Astrocyte (in vitro differentiated cells and primary cell): Measurements from ENCODE around the gene ZBTB46. TPM values are rescaled to one million over a fixed set of nuclear protein-coding genes. Genes with fewer than 3 reads are reported as not detected.

Experiments
- DNase-seq: peaks from one replicate; pipeline ENCODE4 v3.0.0-alpha.2; 2010; ENCODE audit warnings: low read depth
- FAIRE-seq: peaks from 2 replicates; lab custom pipeline; 2011; peaks lifted over from hg19 to GRCh38; lab: Jason Lieb, UNC
- H2AFZ ChIP-seq: 2 replicates; pipeline ENCODE4 v1.6.0; 2012; ENCODE audit warnings: low read depth, low read length, inconsistent platforms
- H3K27ac ChIP-seq: 2 replicates; pipeline ENCODE4 v1.5.1; 2011; ENCODE audit warnings: low read depth, low read length, inconsistent platforms
- H3K27me3 ChIP-seq: 2 replicates; pipeline ENCODE4 v1.6.0; 2011; ENCODE audit warnings: low read length, inconsistent platforms; ENCODE audit not compliant: insufficient read depth
- H3K36me3 ChIP-seq: 2 replicates; pipeline ENCODE4 v1.5.1; 2011; ENCODE audit warnings: low read length, inconsistent platforms; ENCODE audit not compliant: insufficient read depth
- H3K4me1 ChIP-seq: 2 replicates; pipeline ENCODE4 v1.5.1; 2011; ENCODE audit warnings: low read length, inconsistent platforms; ENCODE audit not compliant: insufficient read depth
- H3K4me2 ChIP-seq: 2 replicates; pipeline ENCODE4 v1.6.0; 2012; ENCODE audit warnings: low read length, inconsistent platforms
- H3K4me3 ChIP-seq: 2 replicates; pipeline ENCODE4 v1.5.1; 2011; ENCODE audit warnings: low read depth, mild to moderate bottlenecking, low read length, inconsistent platforms; ENCODE audit not compliant: insufficient read depth
- H3K79me2 ChIP-seq: 2 replicates; pipeline ENCODE4 v1.6.0; 2012; ENCODE audit warnings: mild to moderate bottlenecking, low read length, inconsistent platforms; ENCODE audit not compliant: insufficient read depth
- H3K9ac ChIP-seq: 2 replicates; pipeline ENCODE4 v1.6.0; 2012; ENCODE audit warnings: mild to moderate bottlenecking, low read length, inconsistent platforms
- H3K9me3 ChIP-seq: 2 replicates; pipeline ENCODE4 v1.5.1; 2012; ENCODE audit warnings: low read depth, mild to moderate bottlenecking, low read length, inconsistent platforms; ENCODE audit not compliant: insufficient read depth
- H4K20me1 ChIP-seq: 2 replicates; pipeline ENCODE4 v1.6.0; 2012; ENCODE audit warnings: low read length, inconsistent platforms; ENCODE audit not compliant: insufficient read depth
- H3K27ac Mint-ChIP-seq: one replicate; pipeline ENCODE4 v1.8.0; 2021; ENCODE audit warnings: mild to moderate bottlenecking, mixed read lengths; ENCODE audit not compliant: unreplicated experiment
- H3K27me3 Mint-ChIP-seq: one replicate; pipeline ENCODE4 v1.8.0; 2021; ENCODE audit warnings: low read depth, mixed read lengths; ENCODE audit not compliant: unreplicated experiment
- H3K36me3 Mint-ChIP-seq: one replicate; pipeline ENCODE4 v1.8.0; 2021; ENCODE audit warnings: low read depth, mixed read lengths; ENCODE audit not compliant: unreplicated experiment
- H3K4me1 Mint-ChIP-seq: one replicate; pipeline ENCODE4 v1.8.0; 2021; ENCODE audit warnings: low read depth, mixed read lengths; ENCODE audit not compliant: unreplicated experiment
- H3K4me3 Mint-ChIP-seq: one replicate; pipeline ENCODE4 v1.8.0; 2021; ENCODE audit warnings: mild to moderate bottlenecking, moderate library complexity, mixed read lengths; ENCODE audit not compliant: unreplicated experiment
- H3K9me3 Mint-ChIP-seq: one replicate; pipeline ENCODE4 v1.8.0; 2021; ENCODE audit warnings: mild to moderate bottlenecking, mixed read lengths; ENCODE audit not compliant: unreplicated experiment
- EZH2 ChIP-seq: IDR thresholded peaks from 2 replicates; pipeline ENCODE4 v1.6.1; 2012; ENCODE audit warnings: mild to moderate bottlenecking, low read length, inconsistent platforms; ENCODE audit not compliant: insufficient read depth
- total RNA-seq: library from RNA; stranded (reverse); gene quantifications from 2 replicates; pipeline ENCODE4 v1.2.1, GENCODE V29; 2021
- TF ChIP-seq, protein P1 (sequence below): IDR thresholded peaks from 2 replicates; pipeline ENCODE4 v1.5.1; 2011; ENCODE audit warnings: low read depth, mild to moderate bottlenecking, inconsistent platforms, low read length, moderate library complexity; ENCODE audit not compliant: insufficient read depth

Gene ZBTB46
- total RNA-seq, 1 donor from 2014 or later: 13.9 TPM

DNA sequence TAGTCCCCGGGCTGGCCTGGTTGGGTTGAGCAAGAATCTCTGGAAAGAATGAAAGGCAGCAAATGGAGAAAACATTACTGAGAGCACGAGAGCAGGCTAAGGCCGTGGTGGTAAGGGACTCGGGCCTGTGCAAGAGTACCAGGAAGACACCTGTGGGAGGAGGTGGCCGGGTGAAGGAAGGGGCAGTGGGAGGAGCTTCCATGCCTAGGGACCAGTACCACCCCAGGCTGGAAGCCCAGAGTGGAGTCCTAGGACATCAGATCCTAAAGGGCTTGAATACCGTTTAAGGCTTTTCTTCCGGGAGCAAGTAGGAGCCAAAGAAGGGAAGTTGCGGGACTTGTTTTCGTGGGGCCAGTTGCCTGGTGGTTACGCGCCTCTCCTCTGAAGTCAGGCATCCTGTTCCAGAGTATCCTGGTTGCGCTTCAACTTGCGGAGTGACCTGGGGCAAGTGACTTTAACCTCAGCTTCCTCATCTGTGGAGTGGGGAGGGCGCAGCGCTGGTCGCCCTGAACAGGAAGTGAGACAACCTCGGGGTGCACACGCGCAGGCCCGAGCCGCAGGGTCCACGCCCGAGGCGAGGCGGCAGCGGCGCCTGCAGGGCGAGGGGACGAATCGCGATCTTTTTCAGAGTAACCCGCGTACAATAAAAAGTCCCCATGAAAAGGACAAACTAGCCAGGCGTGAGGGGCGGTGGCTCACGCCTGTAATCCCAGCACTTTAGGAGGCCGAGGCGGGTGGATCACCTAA, 32.9 kb upstream of the ZBTB46 start:
- H3K4me2 ChIP-seq: peak overlapping the region; percentile 91
- H3K4me1 ChIP-seq: peaks cover 12% of the 10 kb centered on the region
- DNase-seq: peak; percentile 57
- peaks cover 55% of the 10 kb centered on the region for H3K79me2 ChIP-seq
- peaks cover 6% of the 10 kb centered on the region for H3K36me3 ChIP-seq
- Mint-ChIP-seq H3K36me3 (peaks cover 6% of the 10 kb centered on the region), H3K27me3 (no peaks in the 10 kb centered on the region), H3K9me3 (no peaks in the 10 kb centered on the region), H3K4me3 (peak overlapping the region; percentile 98), H3K4me1 (peaks cover 13% of the 10 kb centered on the region), H3K27ac (peak overlapping the region; percentile 94)
- peak overlapping the region; percentile 80 for H2AFZ ChIP-seq
- peak overlapping the region; percentile 94 for H3K9ac ChIP-seq
- peaks cover 28% of the 10 kb centered on the region for H4K20me1 ChIP-seq
- H3K9me3 ChIP-seq: no peaks in the 10 kb centered on the region
- peak overlapping the region; percentile 51 for H3K27ac ChIP-seq
- FAIRE-seq: no peak
- no peaks in the 10 kb centered on the region for H3K27me3 ChIP-seq
- peak overlapping the region; percentile 86 for H3K4me3 ChIP-seq
- TF ChIP-seq EZH2: no peak
- TF ChIP-seq, protein P1, sequence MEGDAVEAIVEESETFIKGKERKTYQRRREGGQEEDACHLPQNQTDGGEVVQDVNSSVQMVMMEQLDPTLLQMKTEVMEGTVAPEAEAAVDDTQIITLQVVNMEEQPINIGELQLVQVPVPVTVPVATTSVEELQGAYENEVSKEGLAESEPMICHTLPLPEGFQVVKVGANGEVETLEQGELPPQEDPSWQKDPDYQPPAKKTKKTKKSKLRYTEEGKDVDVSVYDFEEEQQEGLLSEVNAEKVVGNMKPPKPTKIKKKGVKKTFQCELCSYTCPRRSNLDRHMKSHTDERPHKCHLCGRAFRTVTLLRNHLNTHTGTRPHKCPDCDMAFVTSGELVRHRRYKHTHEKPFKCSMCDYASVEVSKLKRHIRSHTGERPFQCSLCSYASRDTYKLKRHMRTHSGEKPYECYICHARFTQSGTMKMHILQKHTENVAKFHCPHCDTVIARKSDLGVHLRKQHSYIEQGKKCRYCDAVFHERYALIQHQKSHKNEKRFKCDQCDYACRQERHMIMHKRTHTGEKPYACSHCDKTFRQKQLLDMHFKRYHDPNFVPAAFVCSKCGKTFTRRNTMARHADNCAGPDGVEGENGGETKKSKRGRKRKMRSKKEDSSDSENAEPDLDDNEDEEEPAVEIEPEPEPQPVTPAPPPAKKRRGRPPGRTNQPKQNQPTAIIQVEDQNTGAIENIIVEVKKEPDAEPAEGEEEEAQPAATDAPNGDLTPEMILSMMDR: peak; percentile 45

DNA sequence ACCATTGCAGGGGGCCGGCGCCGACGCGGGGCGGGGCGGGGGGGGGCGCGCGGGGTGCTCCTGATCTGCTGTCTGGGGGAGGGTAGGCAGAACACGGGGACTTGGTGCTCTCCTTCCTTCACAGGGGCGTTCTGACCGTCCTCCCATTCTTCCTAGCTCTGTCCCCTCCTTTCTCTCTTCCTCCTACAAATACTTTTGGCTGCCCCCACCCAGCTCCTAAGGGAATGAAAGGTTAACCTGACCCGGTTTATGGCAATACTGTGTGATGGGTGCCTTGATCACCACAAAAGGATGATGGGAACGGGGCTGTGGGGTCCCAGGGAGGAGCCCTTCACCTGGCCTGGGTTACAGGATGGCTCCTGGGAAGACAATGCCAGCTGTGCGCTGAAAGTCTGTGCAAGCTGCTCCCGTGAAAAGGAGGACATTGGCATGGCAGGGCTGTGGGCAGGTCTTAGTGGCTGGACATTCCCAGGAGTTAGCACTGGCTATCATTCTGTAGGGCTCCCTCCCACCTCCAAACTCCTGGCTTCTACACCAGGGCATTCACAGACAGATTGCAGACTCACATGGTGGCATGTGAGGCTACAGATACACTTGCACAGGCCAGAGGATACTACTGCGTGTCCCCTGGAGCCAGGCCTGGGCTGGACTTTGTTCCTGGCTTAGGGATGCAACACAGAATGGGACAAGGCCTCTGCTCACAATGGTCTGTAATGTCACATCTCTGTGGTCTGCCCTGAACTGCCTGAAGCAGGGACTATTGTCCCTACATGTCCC, 32.1 kb upstream of the ZBTB46 start:
- peak overlapping the region; percentile 94 for H3K9ac ChIP-seq
- H3K27ac Mint-ChIP-seq: peak overlapping the region; percentile 94
- TF ChIP-seq, protein P1: no peak
- TF ChIP-seq EZH2: no peak

More for the DNA sequence above, 32.1 kb upstream of the ZBTB46 start:
- Histone ChIP-seq H3K4me3 (peak overlapping the region; percentile 86), H3K27ac (no peak overlapping the region), H3K9me3 (no peaks in the 10 kb centered on the region), H3K36me3 (peaks cover 2% of the 10 kb centered on the region), H3K4me1 (peaks cover 19% of the 10 kb centered on the region), H2AFZ (no peak overlapping the region), H3K27me3 (no peaks in the 10 kb centered on the region), H4K20me1 (peaks cover 21% of the 10 kb centered on the region), H3K79me2 (peaks cover 47% of the 10 kb centered on the region), H3K4me2 (peak overlapping the region; percentile 91)
- no peak for FAIRE-seq
- H3K4me3 Mint-ChIP-seq: peak overlapping the region; percentile 98
- DNase-seq: no peak
- H3K4me1 Mint-ChIP-seq: peaks cover 16% of the 10 kb centered on the region
- peaks cover 5% of the 10 kb centered on the region for H3K36me3 Mint-ChIP-seq
- no peaks in the 10 kb centered on the region for H3K27me3 Mint-ChIP-seq
- no peaks in the 10 kb centered on the region for H3K9me3 Mint-ChIP-seq
